Neural progenitor cell (in vitro differentiated cells): ENCODE results near the gene RPL27. TPM values are rescaled to one million over a fixed set of nuclear protein-coding genes. Genes with fewer than 3 reads are reported as not detected.

ENCODE experiments used
- DNase-seq: peaks from one replicate; pipeline ENCODE4 v3.0.0-alpha.2; 2016; ENCODE audit warnings: low spot score
- H2AFZ ChIP-seq: fragments of 200-600 bp; sonication (generic); replicated peaks from 2 replicates; pipeline ENCODE4 v1.6.1; 2016; ENCODE audit warnings: antibody characterized with exemption
- H3F3A ChIP-seq: fragments of 200-600 bp; sonication (generic); 2 replicates; pipeline ENCODE4 v1.6.1; 2016; ENCODE audit warnings: antibody characterized with exemption, low read depth
- H3K27ac ChIP-seq: fragments of 200-600 bp; sonication (generic); 2 replicates; pipeline ENCODE4 v1.5.1; 2016; ENCODE audit warnings: mild to moderate bottlenecking
- H3K27me3 ChIP-seq: fragments of 200-600 bp; sonication (generic); 2 replicates; pipeline ENCODE4 v1.6.1; 2016; ENCODE audit warnings: mild to moderate bottlenecking, moderate library complexity
- H3K36me3 ChIP-seq: fragments of 200-600 bp; sonication (generic); 2 replicates; pipeline ENCODE4 v1.5.1; 2016
- H3K4me1 ChIP-seq: fragments of 200-600 bp; sonication (generic); 2 replicates; pipeline ENCODE4 v1.6.1; 2016; ENCODE audit warnings: mixed run types
- H3K4me2 ChIP-seq: fragments of 200-600 bp; sonication (generic); 2 replicates; pipeline ENCODE4 v1.6.1; 2016
- H3K4me3 ChIP-seq: fragments of 200-600 bp; sonication (generic); 2 replicates; pipeline ENCODE4 v1.5.1; 2016
- H3K79me2 ChIP-seq: fragments of 200-600 bp; sonication (generic); 2 replicates; pipeline ENCODE4 v1.6.1; 2016; ENCODE audit warnings: low read depth
- H3K9ac ChIP-seq: fragments of 200-600 bp; sonication (generic); 2 replicates; pipeline ENCODE4 v1.6.1; 2016
- H3K9me3 ChIP-seq: fragments of 200-600 bp; sonication (generic); 2 replicates; pipeline ENCODE4 v1.5.1; 2016; ENCODE audit warnings: low read depth
- H4K20me1 ChIP-seq: fragments of 200-600 bp; sonication (generic); 2 replicates; pipeline ENCODE4 v1.6.1; 2016; ENCODE audit warnings: low read depth
- H3K27ac Mint-ChIP-seq: 3 replicates; pipeline ENCODE4 v1.8.0; 2021; ENCODE audit warnings: mixed read lengths
- H3K27me3 Mint-ChIP-seq: 2 replicates; pipeline ENCODE4 v1.8.0; 2022; ENCODE audit warnings: low read depth, mild to moderate bottlenecking, inconsistent platforms, moderate library complexity, mixed read lengths; ENCODE audit not compliant: insufficient read depth
- H3K36me3 Mint-ChIP-seq: 3 replicates; pipeline ENCODE4 v1.8.0; 2021; ENCODE audit warnings: mixed read lengths
- H3K4me1 Mint-ChIP-seq: 3 replicates; pipeline ENCODE4 v1.8.0; 2021; ENCODE audit warnings: mixed read lengths
- H3K4me3 Mint-ChIP-seq: 3 replicates; pipeline ENCODE4 v1.8.0; 2021; ENCODE audit warnings: mild to moderate bottlenecking, moderate library complexity, mixed read lengths
- H3K9me3 Mint-ChIP-seq: 3 replicates; pipeline ENCODE4 v1.8.0; 2020; ENCODE audit warnings: mixed read lengths
- EZH2 ChIP-seq: fragments of 200-600 bp; sonication (generic); IDR thresholded peaks from 2 replicates; pipeline ENCODE4 v1.6.1; 2017; ENCODE audit warnings: antibody characterized with exemption, mild to moderate bottlenecking, moderate library complexity
- EZH2phosphoT487 ChIP-seq: fragments of 200-600 bp; sonication (generic); IDR thresholded peaks from 2 replicates; pipeline ENCODE4 v1.6.1; 2017; ENCODE audit warnings: antibody characterized with exemption
- total RNA-seq: library from RNA; depleted of rRNA; stranded (reverse); fragments of >200 nt; gene quantifications from 2 replicates; pipeline ENCODE4 v1.2.3, GENCODE V29; 2015; ENCODE audit warnings: low replicate concordance
- TF ChIP-seq, protein P1 (sequence below): fragments of 200-600 bp; sonication (generic); IDR thresholded peaks from 2 replicates; pipeline ENCODE4 v1.5.1; 2017; ENCODE audit warnings: antibody characterized with exemption, mild to moderate bottlenecking

RPL27 gene
- total RNA-seq, 1 donor from 2014 or later = 1,934 TPM

DNA sequence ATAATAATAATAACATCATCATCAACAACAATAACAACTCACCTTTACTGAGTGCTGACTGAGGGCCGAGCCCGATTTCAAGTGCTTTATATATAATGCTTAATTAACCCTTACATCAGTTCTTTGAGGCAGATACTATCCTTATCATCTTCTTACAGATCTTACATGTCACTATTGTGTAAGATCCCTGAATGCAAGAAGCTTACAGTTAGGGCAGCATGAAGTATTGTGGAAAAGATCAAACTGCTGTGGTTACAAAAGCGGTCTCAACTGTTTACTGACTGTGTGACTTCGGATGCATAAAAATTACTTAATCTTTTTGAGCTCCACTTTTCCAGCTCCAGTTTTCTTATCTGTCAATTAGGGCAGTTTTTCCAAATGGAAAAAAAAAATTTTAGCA lies 20.7 kb downstream of the RPL27 start:
- no peak overlapping the region for H3K4me2 ChIP-seq

DNA sequence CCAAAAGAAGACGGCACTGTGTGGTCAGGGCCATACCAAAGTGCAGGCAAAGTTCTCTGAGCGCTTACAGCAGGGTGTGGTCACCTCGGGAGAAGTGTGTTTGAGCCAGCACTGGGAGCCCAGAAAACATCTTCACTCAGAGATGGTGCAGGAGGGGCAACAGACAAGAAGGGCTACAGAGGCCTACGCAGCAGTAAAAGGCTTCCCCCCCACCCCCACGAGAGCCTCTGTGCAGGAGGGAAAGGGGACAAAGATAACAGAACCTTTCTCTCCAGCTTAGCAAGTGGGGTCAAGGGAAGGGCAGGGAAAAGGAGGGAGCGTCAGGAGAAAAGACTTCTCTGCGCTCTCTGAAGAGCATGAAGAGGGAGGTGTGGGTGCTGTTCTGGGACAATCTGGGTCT lies 21.2 kb downstream of the RPL27 start:
- Histone ChIP-seq H3K4me3 (no peak overlapping the region), H3K4me2 (peak overlapping the region; percentile 42), H3K4me1 (peaks cover 7% of the 10 kb centered on the region), H3K9ac (no peak overlapping the region), H3K27ac (no peak overlapping the region), H3K79me2 (peaks cover 41% of the 10 kb centered on the region), H3K36me3 (no peaks in the 10 kb centered on the region), H3K9me3 (no peaks in the 10 kb centered on the region), H2AFZ (no peak overlapping the region), H3K27me3 (no peaks in the 10 kb centered on the region), H3F3A (peaks cover 29% of the 10 kb centered on the region), H4K20me1 (peaks cover 28% of the 10 kb centered on the region)
- Mint-ChIP-seq H3K27ac (peak overlapping the region; percentile 59), H3K36me3 (peaks cover 10% of the 10 kb centered on the region), H3K9me3 (peaks cover 1% of the 10 kb centered on the region), H3K4me3 (peak overlapping the region; percentile 95), H3K4me1 (peaks cover 61% of the 10 kb centered on the region), H3K27me3 (peaks cover 6% of the 10 kb centered on the region)
- no peak for DNase-seq
- TF ChIP-seq EZH2phosphoT487 (no peak), EZH2 (no peak)
- TF ChIP-seq, protein P1, sequence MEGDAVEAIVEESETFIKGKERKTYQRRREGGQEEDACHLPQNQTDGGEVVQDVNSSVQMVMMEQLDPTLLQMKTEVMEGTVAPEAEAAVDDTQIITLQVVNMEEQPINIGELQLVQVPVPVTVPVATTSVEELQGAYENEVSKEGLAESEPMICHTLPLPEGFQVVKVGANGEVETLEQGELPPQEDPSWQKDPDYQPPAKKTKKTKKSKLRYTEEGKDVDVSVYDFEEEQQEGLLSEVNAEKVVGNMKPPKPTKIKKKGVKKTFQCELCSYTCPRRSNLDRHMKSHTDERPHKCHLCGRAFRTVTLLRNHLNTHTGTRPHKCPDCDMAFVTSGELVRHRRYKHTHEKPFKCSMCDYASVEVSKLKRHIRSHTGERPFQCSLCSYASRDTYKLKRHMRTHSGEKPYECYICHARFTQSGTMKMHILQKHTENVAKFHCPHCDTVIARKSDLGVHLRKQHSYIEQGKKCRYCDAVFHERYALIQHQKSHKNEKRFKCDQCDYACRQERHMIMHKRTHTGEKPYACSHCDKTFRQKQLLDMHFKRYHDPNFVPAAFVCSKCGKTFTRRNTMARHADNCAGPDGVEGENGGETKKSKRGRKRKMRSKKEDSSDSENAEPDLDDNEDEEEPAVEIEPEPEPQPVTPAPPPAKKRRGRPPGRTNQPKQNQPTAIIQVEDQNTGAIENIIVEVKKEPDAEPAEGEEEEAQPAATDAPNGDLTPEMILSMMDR = no peak

More for the DNA sequence above, 20.7 kb downstream of the RPL27 start:
- Mint-ChIP-seq H3K9me3 (no peaks in the 10 kb centered on the region), H3K27me3 (peaks cover 3% of the 10 kb centered on the region), H3K36me3 (peaks cover 10% of the 10 kb centered on the region), H3K4me1 (peaks cover 62% of the 10 kb centered on the region), H3K27ac (no peak overlapping the region), H3K4me3 (peak overlapping the region; percentile 37)
- Histone ChIP-seq H3F3A (peaks cover 25% of the 10 kb centered on the region), H2AFZ (no peak overlapping the region), H3K36me3 (no peaks in the 10 kb centered on the region), H3K9ac (no peak overlapping the region), H4K20me1 (peaks cover 28% of the 10 kb centered on the region), H3K4me1 (peaks cover 7% of the 10 kb centered on the region), H3K27me3 (no peaks in the 10 kb centered on the region), H3K79me2 (peaks cover 41% of the 10 kb centered on the region), H3K4me3 (no peak overlapping the region), H3K27ac (no peak overlapping the region), H3K9me3 (no peaks in the 10 kb centered on the region)
- no peak for DNase-seq
- TF ChIP-seq, protein P1 = no peak
- no peak for TF ChIP-seq EZH2phosphoT487
- TF ChIP-seq EZH2 = no peak

DNA sequence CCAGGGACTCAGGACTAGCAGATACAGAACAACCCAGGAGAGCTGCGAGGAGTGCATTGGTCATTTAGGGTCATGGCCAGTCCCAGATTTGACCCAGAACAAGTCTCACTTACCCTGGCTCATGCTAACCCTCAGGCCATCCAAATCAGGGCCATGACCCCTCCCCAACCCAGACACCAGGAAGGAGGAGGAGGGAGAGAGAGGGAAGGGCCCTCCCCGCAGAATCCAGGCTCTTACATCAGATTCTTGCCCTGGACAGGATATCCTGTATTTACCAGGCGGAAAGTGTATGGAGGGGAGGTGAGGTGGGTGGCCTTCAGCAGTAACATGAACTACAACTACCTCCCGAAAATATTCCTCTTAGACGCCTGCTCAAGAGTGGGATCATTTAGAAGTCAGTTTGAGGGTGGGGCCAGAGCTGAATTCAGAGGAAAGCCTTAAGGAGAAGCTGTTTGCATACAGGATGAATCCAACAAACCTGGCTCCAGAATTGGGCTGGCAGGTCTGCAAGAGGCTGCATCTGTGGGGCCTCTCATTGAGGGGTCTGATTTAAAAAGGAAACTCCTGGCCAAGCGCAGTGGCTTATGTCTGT lies 21.9 kb downstream of the RPL27 start:
- no peak overlapping the region for H3K27ac ChIP-seq
- H3K4me2 ChIP-seq = peak overlapping the region; percentile 94
- peaks cover 41% of the 10 kb centered on the region for H3K79me2 ChIP-seq
- no peak for DNase-seq
- no peak overlapping the region for H3K27ac Mint-ChIP-seq
- H3K9me3 Mint-ChIP-seq = peaks cover 2% of the 10 kb centered on the region
- H2AFZ ChIP-seq = no peak overlapping the region
- H3F3A ChIP-seq = peaks cover 29% of the 10 kb centered on the region
- peaks cover 7% of the 10 kb centered on the region for H3K4me1 ChIP-seq
- H3K4me1 Mint-ChIP-seq = peaks cover 55% of the 10 kb centered on the region
- no peak overlapping the region for H3K4me3 ChIP-seq
- no peaks in the 10 kb centered on the region for H3K36me3 ChIP-seq
- H3K36me3 Mint-ChIP-seq = peaks cover 10% of the 10 kb centered on the region
- peaks cover 10% of the 10 kb centered on the region for H3K27me3 Mint-ChIP-seq
- TF ChIP-seq, protein P1 = no peak
- TF ChIP-seq EZH2 (no peak), EZH2phosphoT487 (no peak)
- H3K9me3 ChIP-seq = no peaks in the 10 kb centered on the region
- H3K9ac ChIP-seq = no peak overlapping the region
- peaks cover 28% of the 10 kb centered on the region for H4K20me1 ChIP-seq
- H3K4me3 Mint-ChIP-seq = peak overlapping the region; percentile 95
- no peaks in the 10 kb centered on the region for H3K27me3 ChIP-seq
